GM19099 (cell line): ENCODE results near the gene ZNF561.

Experiments used
- POLR2A ChIP-seq: IDR thresholded peaks from 3 replicates; pipeline ENCODE4 v1.6.1; 2011; ENCODE audit warnings: low read depth; ENCODE audit not compliant: insufficient read length; ENCODE audit errors: extremely low read depth

Gene ZNF561

GRCh38 chr19:9584073-9584833, 36.8 kb downstream of the ZNF561 start, which contains the start of gene ZNF121:
Gene ZNF121, minus strand, starts transcription at chr19:9584504. Its CDS starts 16,407 bp downstream, at chr19:9568097.
- peak; percentile 88 for TF ChIP-seq POLR2A

- TF ChIP-seq POLR2A = no peak
Observed at GRCh38 chr19:9580728-9581127, 40.3 kb downstream of the ZNF561 start.

GRCh38 chr19:9570255-9570654, 50.8 kb downstream of the ZNF561 start:
- TF ChIP-seq POLR2A = no peak

GRCh38 chr19:9566729-9567128, 54.3 kb downstream of the ZNF561 start:
- TF ChIP-seq POLR2A = no peak

GRCh38 chr19:9565900-9566705, 54.9 kb downstream of the ZNF561 start:
- no peak for TF ChIP-seq POLR2A
